SK-MEL-5 (cell line): ENCODE data around the gene PCDH17. TPM values are rescaled to one million over a fixed set of nuclear protein-coding genes. Genes with fewer than 3 reads are reported as not detected.

Experiments used
- DNase-seq: peaks from one replicate; pipeline ENCODE4 v3.0.0-alpha.2; 2016; ENCODE audit warnings: low read depth, low spot score
- in situ Hi-C: cut with HindIII; loops from 2 replicates; pipeline ENCODE4 v1.10.0; 2016; ENCODE audit warnings: low sequenced_read_pairs, high pct_unique_total_duplicates, low pct_unique_long_range_greater_than_20kb
- polyA plus RNA-seq, 2 experiments: library from polyadenylated mRNA; depleted of rRNA; stranded (reverse); fragments of >200 nt; gene quantifications; 2 replicates each; pipeline ENCODE4 v1.2.3, GENCODE V29; 2015
- total RNA-seq: library from RNA; depleted of rRNA; stranded (reverse); fragments of >200 nt; shearing (Covaris generic); gene quantifications from 2 replicates; pipeline ENCODE4 v1.2.3, GENCODE V29; 2014; rRNA removed

Gene PCDH17
- 0.32 and 0.40 TPM in 2 replicates for total RNA-seq
- 0.63 and 0.85 TPM in 2 replicates for polyA plus RNA-seq (2015; cell fraction: cytosol; rRNA removed)
- polyA plus RNA-seq (2015; cell fraction: nucleus; rRNA removed): 0.15 and 0.31 TPM in 2 replicates

DNA sequence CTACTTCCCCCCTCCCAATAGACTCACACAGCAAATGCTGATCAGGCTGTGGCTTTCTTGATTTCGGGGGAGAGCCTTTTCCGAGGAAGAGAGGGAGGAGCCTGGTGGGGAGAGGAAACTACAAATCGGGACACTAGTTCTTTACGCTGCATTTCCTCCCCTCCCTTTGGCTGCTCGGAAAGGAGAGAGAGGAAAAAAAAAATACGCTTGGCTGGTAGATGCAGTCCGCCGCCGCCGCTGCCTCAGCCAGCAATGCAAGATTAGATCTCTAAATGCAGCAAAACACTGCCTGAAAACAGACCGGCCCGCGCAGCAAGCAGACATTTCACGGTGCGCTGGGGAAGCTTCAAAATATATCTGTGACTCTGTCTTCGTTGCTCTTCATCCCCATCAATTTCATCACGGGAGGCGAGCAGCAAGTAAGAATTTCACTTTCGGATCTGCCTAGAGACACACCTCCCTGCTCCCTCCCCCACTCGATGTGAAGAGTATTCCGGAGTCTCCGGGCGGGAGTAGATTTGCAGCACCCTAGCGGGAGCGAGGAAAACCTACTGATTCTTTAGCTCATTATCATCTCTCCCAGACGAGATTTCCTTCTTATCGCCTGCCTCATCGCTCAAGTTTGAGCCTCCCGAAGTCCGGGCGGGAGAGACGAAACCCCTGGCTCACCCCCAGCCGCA is at the start of gene PCDH17:
PCDH17 (plus strand) TSS at position 149 of the 680 bp plus-strand sequence. CDS start 803 bp downstream, outside the sequence.
- peak; percentile 60 for DNase-seq
- in situ Hi-C loops: loop anchor here (25.0 kb wide), 1 partner anchor 231 kb away; no protein-coding TSS in a partner anchor

DNA sequence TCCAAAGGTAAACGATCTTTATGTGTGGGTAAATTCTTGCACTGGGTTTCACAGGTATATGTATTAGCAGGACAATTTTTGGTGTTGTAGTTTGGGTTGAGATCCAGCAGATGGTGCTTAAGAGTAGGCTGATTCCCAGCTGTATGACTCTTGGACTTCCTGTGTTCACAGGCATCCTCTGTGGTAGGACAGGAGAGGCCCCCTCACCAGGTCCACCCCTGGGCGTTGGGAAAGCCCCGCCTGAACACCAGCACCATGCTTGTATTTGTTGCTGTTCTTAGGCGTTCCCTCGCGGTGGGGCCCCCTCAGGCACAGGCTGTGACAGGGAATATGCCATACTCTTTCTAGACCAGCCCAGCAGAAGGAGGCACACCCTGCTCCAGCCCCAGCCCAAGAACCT is 49.5 kb upstream of the PCDH17 start:
- DNase-seq: peak; percentile 70
- in situ Hi-C loops: no loop called here

DNA sequence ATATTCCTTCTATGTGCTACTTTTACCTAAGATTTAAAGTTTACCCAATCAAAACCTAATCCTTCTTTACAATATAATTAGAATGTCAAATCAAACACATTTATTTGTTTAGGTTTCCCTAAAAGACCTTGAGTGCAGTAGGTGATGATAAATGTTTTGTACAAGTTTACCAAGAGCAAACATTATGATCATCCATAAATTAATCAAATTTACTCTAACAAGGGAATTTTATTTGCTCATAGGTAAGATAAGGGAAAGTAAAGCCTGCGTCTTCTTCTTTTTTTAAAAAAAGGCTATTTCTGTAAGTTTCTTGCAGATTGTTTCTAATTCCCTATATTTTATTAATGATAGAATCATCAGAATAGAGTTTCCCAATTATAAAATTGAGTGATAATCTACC is 48.0 kb upstream of the PCDH17 start:
- DNase-seq: no peak
- in situ Hi-C loops: no loop called here

DNA sequence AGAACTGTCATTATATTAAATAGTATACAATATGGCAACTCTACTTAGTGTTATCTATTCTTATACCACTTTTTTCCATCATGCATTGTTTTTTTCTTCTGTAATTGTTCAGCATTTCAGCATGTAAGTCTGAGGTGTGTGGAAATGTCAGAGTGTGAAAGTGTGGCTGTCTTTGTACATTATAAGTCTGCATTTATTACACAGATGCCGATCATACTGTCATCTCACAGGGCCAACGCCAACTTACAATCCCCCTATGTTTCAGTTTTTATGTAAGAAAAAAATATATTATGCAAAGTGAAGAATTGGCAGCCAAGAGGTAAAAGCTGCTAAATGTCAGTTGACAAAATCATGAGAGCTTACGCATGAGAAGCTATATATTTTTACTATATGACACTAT is 42.9 kb upstream of the PCDH17 start:
- no peak for DNase-seq
- in situ Hi-C loops: no loop called here

GRCh38 chr13:57595775-57596174 is 35.8 kb upstream of the PCDH17 start:
- in situ Hi-C loops: no loop called here

DNA sequence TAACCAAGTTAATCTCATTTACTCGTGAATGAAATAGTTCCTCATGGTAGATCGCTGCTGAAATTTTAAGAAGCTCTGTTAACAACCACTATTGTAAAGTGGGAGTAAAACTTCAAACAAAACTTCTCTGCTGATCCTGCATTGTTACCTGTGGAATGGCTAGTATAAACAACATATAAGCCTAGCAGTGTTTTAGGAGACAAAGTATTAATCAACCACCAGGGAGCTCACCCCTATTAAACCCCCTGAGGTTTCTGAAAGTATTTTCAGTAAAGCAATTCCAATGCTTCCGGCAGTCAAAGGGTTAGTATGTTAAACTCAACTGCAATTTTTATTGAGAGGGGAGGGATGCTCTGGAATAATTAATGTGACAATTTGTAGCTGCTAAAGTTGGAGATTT is 30.0 kb upstream of the PCDH17 start:
- no peak for DNase-seq
- in situ Hi-C loops: no loop called here

More at GRCh38 chr13:57595775-57596174, 35.8 kb upstream of the PCDH17 start:
- no peak for DNase-seq

GRCh38 chr13:57604442-57604841 is 27.1 kb upstream of the PCDH17 start:
- in situ Hi-C loops: no loop called here
- no peak for DNase-seq

- in situ Hi-C loops: no loop called here
- no peak for DNase-seq
Measured at GRCh38 chr13:57611969-57612368, 19.6 kb upstream of the PCDH17 start.

DNA sequence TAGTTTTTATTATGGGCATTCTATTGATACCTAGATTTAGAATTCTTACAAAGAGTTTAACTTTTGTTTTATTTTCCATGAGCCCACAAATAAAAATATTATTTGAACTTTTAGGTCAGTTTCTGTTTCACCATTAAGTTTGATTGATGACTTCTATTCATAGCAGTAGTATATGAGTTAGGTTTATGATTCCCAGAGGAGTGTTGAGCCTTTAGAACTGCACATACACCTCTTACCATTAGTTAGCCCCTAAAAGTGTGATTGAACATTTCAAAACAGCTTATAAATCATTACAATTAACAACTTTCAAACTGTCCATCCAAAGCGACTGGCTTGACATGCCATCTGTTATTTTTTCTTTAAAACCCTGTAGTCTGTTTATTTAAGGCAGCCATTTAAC is 19.0 kb upstream of the PCDH17 start:
- no peak for DNase-seq
- in situ Hi-C loops: no loop called here

DNA sequence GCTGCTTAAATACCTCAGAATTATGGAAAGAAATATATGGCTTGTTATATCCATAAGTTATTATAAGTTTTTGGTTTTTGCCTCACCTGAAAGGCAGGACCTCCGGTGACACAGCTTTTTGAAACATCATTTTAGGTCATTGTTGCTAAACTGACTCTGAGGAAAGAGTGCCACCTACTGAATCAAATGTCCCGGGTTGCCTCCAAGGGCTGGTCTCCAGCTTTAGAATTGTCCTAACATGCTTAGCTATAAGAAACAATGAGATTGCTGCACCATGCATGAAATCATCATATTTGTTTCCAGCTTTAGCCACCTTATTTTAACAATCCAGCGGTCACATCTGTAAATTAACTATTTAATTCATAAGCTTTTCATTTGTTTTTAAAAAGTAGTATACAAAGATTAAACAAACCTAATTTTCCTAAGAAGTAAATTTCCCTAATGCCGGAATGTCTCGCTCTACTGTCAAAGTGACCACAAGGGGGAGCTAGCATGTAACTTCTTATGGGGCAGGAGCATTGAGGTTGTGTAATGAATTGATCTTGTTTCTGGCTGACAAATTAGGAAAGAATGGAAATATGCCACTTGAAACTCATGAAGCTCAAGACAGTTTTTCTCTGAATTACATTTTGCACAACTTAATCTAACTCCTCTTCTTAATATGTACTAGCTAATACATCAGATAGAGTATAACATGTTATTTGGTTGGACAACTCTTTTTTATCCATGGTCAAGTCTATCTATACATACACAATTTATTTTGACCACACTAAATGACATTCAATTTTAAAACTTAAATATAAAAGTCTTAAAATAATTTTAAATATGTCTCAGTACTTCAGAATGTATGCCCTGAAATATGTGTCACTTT is 6.7 kb upstream of the PCDH17 start:
- in situ Hi-C loops: loop anchor here (25.0 kb wide), 1 partner anchor 238 kb away; no protein-coding TSS in a partner anchor
- peak; percentile 84 for DNase-seq

GRCh38 chr13:57627663-57628062 is 3.9 kb upstream of the PCDH17 start:
- in situ Hi-C loops: loop anchor here (25.0 kb wide), 1 partner anchor 235 kb away; no protein-coding TSS in a partner anchor
- DNase-seq: peak; percentile 65

DNA sequence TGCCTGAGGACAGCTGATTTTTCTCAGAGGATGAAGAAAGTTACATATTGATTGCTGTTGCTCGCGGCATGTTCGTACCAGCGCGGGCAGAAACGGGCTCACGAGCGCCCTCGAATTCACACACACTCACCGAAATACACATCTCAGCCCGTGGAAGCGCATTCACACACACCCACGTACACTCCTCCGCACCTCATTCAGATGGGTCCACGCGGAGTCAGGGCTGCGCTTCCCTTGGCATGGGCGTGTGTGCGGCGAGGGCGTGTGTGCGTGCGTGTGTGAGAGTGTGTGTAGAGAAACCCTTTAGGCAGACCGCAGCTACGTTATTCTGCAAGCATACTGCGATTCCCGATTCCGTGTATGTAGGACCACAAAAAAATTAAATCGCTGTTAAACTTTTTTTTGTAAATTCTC is 2.1 kb upstream of the PCDH17 start:
- in situ Hi-C loops: loop anchor here (25.0 kb wide), 1 partner anchor 233 kb away; no protein-coding TSS in a partner anchor
- peak; percentile 8 for DNase-seq

DNA sequence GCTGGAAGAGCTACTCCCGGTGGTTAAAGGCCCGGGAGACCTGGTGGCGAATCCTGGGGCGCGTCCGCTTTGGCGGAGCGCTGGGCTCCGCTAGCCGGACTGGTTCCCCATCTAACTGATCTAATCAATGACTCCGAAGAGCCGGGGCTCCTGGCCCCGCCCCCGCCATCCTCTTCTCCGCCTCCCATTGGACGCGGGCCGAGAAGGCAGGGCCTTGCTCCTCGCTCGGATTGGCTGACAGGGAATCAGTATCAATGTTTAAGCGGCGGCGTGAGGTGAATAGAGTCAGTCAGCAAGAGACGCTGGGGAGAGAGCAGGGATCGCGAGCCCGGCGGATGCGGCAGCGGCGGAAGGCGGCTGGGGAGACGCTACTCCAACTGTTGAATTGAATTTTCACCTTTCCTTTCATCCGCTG is 1.7 kb upstream of the PCDH17 start:
- peak; percentile 95 for DNase-seq
- in situ Hi-C loops: loop anchor here (25.0 kb wide), 1 partner anchor 232 kb away; no protein-coding TSS in a partner anchor

DNA sequence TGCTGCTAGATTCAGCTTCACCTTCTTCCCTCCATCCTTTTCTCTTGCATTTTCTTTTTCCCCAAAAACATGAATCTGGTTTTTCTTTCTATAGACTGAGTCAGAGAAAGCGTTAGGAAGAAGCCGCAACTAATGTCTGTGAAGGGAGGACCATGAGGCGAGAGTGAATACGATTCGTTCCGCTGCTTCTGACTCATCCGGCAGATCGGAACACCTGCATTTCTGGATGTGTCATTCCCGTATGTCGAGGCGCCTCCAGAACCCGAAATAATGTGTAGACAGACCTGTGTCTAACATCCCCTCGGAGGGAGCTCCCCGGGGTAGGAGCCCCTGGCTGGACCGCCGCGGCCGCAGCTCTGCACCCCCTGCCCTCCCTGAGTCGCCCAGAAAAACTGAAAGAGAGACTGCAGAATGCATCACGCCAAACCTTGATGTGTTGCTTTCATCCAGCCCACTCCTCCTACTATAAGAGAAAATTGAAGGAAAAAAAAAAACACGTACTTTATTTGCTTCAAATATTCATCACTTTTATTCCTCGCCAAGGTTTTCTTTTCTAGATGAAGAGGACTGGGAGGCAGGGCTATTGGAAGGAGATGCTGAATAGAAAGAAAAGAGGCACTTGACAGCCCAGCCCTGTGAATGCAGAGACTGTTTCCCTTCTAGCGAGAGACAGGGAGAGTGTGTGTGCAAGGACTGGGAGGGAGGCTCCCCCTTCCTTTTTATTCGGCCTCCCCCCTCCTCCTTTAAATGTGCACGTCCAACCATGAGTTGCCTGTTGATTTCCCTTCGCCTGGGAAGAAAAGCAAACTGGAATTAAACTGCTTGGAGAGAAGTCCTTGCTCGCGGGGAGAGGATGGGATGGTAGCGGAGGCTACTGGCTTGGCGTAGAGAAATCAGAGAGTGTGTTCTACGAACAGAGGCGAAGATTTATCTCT is 616 bp upstream of the PCDH17 start:
- in situ Hi-C loops: loop anchor here (25.0 kb wide), 1 partner anchor 231 kb away; no protein-coding TSS in a partner anchor
- peak; percentile 31 for DNase-seq

- DNase-seq: no peak
- in situ Hi-C loops: loop anchor here (25.0 kb wide), 1 partner anchor 230 kb away; no protein-coding TSS in a partner anchor
Measured at GRCh38 chr13:57632276-57633140, 964 bp downstream of the PCDH17 start.
